Cardiac fibroblast (primary cell): Measurements from ENCODE around the gene ANKRD27.
A peak's percentile ranks its signal among the peaks of the same experiment; 100 is the strongest.
"Not testable (repeated sequence)": the region's sequence is repeated elsewhere in the genome, so short reads cannot be mapped to it uniquely, and the experiment has no call there.

Experiments
- DNase-seq, 2 donors: peaks; one replicate each; pipeline versions ENCODE4 v3.0.0 to v3.0.0-alpha.2; 2010; ENCODE audit warnings: low read depth in 2 of 2
- H3K4me3 ChIP-seq, 2 donors: replicated peaks in 1 of 2; 1 replicate in 1 of 2; 2 replicates in 1 of 2; pipeline ENCODE4 v1.5.1; 2011; ENCODE audit warnings: low read depth in 2 of 2, low read length in 2 of 2, mild to moderate bottlenecking in 2 of 2, moderate library complexity in 1 of 2
- TF ChIP-seq, protein P1 (sequence below): IDR thresholded peaks from one replicate; pipeline ENCODE4 v1.5.1; 2011; ENCODE audit warnings: low read depth, mild to moderate bottlenecking, low read length, inconsistent platforms

ANKRD27 gene

DNA sequence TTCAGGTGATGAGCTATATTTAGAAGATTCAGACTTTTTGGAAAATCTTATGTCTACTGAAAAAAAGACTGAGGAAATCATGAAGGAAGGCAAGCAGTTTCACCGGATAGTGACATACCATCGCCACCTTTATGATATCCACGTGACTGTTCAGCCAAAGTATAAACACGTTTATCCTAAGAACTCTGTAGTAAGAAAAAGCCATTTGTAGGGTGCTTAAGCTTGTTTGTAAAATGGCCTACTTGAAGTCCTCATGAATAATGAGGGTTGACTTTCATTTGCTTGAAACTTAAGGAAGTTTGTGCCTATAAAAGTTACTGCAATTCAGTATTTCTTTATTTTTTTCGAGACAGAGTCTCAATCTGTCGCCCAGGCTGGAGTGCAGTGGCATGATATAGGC lies 36.8 kb upstream of the ANKRD27 start:
- no peak overlapping the region for H3K4me3 ChIP-seq
- no peak for DNase-seq
- TF ChIP-seq, protein P1, sequence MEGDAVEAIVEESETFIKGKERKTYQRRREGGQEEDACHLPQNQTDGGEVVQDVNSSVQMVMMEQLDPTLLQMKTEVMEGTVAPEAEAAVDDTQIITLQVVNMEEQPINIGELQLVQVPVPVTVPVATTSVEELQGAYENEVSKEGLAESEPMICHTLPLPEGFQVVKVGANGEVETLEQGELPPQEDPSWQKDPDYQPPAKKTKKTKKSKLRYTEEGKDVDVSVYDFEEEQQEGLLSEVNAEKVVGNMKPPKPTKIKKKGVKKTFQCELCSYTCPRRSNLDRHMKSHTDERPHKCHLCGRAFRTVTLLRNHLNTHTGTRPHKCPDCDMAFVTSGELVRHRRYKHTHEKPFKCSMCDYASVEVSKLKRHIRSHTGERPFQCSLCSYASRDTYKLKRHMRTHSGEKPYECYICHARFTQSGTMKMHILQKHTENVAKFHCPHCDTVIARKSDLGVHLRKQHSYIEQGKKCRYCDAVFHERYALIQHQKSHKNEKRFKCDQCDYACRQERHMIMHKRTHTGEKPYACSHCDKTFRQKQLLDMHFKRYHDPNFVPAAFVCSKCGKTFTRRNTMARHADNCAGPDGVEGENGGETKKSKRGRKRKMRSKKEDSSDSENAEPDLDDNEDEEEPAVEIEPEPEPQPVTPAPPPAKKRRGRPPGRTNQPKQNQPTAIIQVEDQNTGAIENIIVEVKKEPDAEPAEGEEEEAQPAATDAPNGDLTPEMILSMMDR = no peak

DNA sequence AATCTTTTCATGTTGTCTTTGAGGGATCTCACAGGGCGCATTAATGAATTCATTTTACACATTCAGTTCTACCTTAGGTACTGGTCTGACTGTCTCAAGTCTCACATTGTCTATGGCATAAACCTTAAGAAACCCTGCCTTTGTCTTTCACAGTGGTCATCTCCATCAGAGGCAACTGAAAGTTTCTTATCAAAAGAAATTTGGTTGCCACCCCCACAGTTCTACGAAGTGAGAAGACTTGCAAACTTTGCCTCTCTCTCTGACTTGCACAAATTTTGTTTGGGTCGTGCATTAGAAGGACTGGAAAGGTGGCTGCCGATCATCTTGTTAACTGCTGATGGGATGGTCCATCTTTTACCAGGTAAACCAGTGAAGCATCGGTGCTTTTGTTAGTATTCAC lies 34.1 kb upstream of the ANKRD27 start:
- H3K4me3 ChIP-seq = no peak overlapping the region
- TF ChIP-seq, protein P1 = no peak
- DNase-seq = no peak

DNA sequence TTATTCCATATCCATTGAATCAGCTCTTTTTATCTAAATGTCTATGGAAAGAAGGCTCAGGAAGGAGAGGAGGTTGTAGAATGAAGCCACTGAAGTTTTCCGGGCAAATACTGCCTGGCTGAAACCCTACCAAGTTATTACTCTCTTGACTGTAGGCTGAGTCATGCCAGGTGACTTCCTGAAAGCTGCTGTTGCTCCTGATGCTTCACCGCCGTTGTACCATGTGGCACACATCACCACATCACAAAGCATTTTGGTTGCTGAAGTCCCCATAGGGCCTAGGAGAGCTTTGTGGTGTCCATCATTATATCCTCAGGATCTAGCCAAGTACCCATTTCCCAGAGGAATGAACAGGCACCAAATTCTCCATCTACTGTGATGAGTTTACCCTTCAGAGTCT lies 33.5 kb upstream of the ANKRD27 start:
- no peak overlapping the region for H3K4me3 ChIP-seq
- no peak for DNase-seq
- TF ChIP-seq, protein P1 = no peak

DNA sequence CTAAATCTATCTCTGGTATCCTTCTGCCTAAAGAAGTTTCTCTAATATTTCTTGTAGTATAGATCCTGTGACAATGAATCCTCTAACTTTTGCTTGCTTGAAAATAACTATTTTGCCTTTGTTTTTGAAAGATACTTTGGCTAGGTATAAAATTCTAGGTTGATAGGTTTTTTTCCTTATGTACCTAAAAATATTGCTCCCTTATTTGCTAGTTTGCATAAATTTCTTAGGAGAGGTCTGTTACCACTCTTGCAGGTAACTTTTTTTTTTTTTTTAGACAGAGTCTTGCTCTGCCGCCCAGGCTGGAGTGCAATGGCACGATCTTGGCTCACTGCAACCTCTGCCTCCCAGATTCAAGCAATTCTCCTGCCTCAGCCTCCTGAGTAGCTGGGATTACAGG lies 29.0 kb upstream of the ANKRD27 start:
- not testable (repeated sequence) for DNase-seq

DNA sequence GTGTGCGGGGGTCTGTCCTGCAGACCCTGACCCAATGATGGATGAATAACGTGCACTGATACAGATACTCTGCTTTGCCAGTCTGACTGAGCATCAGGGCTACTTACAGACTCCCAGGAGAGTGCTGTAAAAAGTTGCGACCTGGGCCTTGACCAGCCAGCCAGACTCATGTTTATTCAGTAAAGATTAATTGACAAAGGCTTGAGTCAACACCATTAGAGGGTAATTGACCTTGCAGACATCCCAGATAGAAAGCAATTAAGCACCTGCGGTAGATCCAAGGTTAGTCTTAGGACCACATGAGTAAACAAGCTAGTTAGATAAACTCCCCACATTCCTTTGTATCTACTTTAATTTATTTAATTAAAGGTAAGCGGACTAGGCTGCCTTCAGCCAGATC lies 27.0 kb upstream of the ANKRD27 start:
- TF ChIP-seq, protein P1 = no peak
- H3K4me3 ChIP-seq = no peak overlapping the region
- DNase-seq = no peak

More for the DNA sequence above, 29.0 kb upstream of the ANKRD27 start:
- H3K4me3 ChIP-seq = not testable (repeated sequence)

DNA sequence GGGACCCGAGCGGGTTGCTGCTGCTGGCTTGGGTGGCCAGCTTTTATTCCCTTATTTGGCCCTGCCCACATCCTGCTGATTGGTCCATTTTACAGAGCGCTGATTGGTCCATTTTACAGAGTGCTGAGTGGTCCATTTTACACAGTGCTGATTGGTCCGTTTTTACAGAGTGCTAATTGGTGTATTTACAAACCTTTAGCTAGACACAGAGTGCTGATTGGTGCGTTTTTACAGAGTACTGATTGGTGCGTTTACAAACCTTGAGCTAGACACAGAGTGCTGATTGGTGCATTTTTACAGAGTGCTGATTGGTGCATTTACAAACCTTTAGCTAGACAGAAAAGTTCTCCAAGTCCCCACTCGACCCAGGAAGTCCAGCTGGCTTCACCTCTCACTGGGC lies 25.1 kb upstream of the ANKRD27 start:
- not testable (repeated sequence) for H3K4me3 ChIP-seq, DNase-seq

DNA sequence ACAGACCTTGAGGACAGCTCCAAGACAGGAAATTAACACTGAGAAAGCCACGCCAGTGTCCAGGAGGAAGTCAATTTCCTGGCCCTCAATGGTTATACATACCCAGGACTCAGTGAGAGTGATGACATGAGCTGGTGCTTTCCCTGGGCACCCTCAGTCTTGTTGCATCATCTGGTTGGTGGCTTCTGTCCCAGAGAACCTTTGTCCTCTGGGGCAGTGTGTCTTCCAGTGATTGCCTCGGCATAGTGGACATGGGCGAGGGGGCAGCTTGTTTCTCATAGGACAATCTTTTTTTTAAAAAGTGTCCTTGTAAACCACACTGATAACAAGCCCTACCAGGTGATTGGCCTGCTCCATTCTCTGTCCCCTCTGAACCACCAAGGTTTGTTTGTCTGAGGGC lies 21.8 kb upstream of the ANKRD27 start:
- DNase-seq, H3K4me3 ChIP-seq: not testable (repeated sequence)

DNA sequence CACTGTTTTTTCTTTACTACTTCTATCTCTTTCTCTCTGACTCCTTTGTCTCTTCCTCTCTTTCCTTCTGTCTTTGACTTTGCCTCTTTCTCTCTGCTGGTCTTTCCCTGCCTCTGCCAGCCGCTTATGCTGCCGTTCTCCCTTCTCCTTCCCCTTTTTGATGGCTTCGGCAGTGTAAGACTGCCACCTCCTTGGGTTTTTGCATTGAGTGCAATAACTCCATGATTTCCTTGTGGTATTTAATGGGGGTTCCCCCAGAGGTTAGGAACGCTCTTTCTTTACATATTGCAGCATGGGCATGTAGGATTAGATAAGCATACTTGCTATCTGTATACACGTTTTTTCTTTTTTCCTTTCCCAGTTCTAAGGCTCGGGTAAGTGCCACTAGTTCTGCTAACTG lies 20.5 kb upstream of the ANKRD27 start:
- not testable (repeated sequence) for DNase-seq, H3K4me3 ChIP-seq

DNA sequence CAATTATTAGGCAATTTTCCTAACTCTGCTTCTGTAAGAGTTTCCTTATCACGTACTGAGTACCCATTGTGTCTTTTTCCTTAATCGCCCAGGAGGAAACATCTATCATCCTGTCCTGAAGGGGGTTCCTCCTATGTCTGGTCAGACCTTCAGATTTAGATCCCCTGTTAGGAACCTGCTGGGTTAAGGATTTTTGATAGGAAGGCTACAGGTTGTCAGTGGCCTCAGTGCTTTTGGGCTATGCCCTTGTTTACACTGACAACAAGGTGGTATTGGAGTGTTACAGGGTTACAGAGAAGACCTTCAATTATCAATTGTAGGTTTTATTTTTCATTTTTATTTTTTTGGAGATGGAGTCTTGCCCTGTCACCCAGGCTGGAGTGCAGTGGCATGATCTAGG lies 19.9 kb upstream of the ANKRD27 start:
- not testable (repeated sequence) for H3K4me3 ChIP-seq, DNase-seq

DNA sequence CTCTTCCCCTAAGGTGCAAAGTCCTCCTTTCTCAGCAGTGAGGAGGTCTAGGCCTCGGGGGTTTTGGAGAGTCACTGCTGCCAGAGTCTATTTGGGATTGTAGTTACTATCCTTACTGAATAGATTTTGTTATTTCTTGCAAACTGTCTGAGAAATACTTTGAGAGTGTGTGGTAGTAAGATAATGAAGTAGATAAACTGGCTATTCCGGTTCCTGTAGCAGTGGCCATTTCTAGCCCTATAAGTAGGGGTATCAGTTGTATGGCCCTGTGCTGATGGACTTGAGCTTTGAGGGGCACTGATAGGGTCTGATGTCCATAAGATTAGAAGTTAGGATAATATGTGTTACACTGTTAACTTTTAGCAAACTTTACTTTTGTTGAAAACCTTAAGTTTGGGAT lies 19.3 kb upstream of the ANKRD27 start:
- not testable (repeated sequence) for H3K4me3 ChIP-seq, DNase-seq

DNA sequence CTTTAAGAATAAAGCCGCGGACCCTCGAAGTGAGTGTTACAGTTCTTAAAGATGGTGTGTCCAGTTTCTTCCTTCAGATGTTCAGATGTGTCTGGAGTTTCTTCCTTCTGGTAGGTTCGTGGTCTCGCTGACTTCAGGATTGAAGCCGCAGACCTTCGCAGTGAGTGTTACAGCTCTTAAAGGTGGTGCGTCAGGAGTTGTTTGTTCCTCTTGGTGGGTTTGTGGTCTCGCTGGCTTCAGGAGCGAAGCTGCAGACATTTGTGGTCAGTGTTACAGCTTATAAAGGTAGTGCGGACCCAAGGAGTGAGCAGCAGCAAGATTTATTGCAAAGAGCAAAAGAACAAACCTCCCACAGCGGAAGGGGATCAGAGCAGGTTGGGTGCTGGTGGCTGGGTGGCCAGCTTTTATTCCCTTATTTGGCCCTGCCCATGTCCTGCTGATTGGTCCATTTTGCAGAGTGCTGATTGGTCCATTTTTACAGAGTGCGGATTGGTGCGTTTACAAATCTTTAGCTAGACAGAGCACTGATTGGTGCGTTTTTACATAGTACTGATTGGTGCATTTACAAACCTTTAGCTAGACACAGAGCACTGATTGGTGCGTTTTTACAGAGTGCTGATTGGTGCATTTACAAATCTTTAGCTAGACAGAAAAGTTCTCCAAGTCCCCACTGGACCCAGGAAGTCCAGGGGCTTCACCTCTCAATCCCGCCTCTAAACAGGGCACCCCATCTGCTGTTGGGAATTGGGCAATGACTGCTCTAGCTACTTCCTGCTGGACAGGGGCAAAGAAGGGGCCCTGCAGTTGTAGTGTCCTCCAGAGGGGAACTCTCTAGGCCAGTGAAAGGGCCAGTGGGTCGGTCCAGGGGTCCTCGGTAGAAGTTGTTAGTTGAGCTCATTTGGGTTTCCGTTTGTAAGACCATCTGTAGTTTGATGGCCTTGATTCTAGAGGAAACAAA lies 18.4 kb upstream of the ANKRD27 start:
- H3K4me3 ChIP-seq = peak overlapping the region; percentile 55 to 71
- peak in 1 of 2 donors; percentile 37 for DNase-seq
